ENCODE measurements around the gene GASK1A.

The GASK1A gene

DNA sequence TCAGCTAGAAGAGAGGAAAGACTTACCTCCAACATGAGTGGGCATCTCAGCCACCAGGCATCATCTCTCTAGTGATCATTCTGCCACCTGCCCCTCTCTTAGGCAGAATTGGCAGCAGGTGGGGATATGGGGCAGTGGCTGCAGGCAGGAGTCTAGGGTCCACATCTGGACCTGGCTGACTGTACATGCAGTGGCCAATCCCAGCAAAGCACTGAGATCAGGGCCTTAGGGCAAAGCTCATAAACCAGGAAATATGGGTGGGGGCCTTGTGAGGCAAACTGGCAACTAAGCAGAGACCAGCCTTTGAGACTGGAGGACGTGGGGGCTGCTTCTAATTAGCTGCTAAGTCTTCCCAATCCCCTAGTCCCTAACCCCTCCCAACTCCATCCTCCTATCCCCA lies 113.9 kb downstream of the GASK1A start:
- TF ChIP-seq, protein P1, sequence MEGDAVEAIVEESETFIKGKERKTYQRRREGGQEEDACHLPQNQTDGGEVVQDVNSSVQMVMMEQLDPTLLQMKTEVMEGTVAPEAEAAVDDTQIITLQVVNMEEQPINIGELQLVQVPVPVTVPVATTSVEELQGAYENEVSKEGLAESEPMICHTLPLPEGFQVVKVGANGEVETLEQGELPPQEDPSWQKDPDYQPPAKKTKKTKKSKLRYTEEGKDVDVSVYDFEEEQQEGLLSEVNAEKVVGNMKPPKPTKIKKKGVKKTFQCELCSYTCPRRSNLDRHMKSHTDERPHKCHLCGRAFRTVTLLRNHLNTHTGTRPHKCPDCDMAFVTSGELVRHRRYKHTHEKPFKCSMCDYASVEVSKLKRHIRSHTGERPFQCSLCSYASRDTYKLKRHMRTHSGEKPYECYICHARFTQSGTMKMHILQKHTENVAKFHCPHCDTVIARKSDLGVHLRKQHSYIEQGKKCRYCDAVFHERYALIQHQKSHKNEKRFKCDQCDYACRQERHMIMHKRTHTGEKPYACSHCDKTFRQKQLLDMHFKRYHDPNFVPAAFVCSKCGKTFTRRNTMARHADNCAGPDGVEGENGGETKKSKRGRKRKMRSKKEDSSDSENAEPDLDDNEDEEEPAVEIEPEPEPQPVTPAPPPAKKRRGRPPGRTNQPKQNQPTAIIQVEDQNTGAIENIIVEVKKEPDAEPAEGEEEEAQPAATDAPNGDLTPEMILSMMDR (conservative IDR thresholded peaks at IDR 0.05; ENCODE audit: low read length) = no peak
- no peak overlapping the region for H3K4me3 ChIP-seq (ENCODE audit: low read length)
- no peak for DNase-seq (ENCODE audit: low read depth)

- H3K4me3 ChIP-seq (ENCODE audit: low read length) = no peak overlapping the region
- DNase-seq (ENCODE audit: low read depth) = no peak
- TF ChIP-seq, protein P1 (conservative IDR thresholded peaks at IDR 0.05; ENCODE audit: low read length) = no peak
Measured at GRCh38 chr3:43093974-43094373, 114.9 kb downstream of the GASK1A start.

DNA sequence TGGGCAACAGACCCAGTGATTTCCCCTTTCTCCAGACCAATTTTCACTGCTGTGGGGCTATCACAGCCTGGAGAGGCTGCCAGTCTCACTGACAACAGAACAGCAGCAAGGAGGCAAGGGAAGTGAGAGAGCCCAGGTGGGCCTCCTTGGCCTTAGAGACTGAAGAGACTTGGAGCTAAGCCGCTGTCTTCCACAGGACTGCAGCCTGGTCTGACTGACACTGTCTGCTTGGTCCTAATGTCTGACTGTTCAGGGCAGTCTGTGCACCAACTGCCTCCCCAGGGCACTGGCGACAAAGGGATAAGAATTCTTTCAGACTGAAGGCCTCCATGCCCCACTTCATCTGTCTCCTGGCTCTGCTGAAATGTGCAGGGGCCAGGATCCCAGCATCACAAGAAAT lies 115.3 kb downstream of the GASK1A start:
- H3K4me3 ChIP-seq (ENCODE audit: low read length) = no peak overlapping the region
- DNase-seq (ENCODE audit: low read depth) = no peak
- TF ChIP-seq, protein P1 (conservative IDR thresholded peaks at IDR 0.05; ENCODE audit: low read length) = no peak

DNA sequence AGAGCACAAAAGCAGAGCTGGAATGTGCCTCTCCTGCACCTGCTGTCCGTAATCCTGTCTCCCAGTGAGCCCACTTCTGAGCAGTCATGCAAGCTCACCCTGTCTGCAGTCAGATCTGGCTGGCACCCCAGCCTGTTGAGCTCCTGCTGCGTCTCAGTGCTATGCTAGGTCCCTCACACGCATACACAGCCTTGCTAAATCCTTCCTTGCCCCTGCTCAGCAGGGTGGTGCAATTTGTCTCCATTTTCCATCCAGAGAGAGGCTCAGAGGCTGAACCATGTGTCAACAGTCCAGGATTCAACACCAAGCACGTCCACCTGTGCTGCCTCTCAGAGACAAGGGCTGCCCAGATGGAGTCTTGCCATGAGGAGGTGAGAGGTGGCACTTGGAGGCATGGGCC lies 115.7 kb downstream of the GASK1A start:
- no peak for DNase-seq (ENCODE audit: low read depth)
- TF ChIP-seq, protein P1 (conservative IDR thresholded peaks at IDR 0.05; ENCODE audit: low read length) = no peak
- H3K4me3 ChIP-seq (ENCODE audit: low read length) = no peak overlapping the region

DNA sequence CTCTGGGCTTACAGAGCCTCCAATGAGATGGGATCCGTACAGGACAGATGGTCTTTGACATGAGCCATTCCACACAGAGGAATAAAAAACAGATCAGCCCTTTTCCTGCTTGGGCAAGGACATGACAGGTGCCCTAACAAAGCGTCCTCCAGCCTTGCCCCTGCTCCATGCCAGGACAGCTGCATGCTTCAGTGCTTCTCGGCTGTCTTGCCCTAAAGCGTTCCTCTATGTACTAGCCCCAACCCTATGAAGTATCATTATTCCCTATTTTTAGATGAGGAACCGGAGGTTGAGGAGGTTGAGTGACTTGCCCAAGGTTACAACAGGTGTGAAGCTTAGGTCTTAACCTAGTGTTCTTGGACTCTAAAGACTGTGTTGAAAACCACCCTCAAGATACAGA lies 116.3 kb downstream of the GASK1A start:
- TF ChIP-seq, protein P1 (conservative IDR thresholded peaks at IDR 0.05; ENCODE audit: low read length) = no peak
- no peak for DNase-seq (ENCODE audit: low read depth)
- H3K4me3 ChIP-seq (ENCODE audit: low read length) = no peak overlapping the region

GRCh38 chr3:43096761-43097160 lies 117.7 kb downstream of the GASK1A start:
- TF ChIP-seq, protein P1 (conservative IDR thresholded peaks at IDR 0.05; ENCODE audit: low read length) = no peak
- DNase-seq (ENCODE audit: low read depth) = no peak
- no peak overlapping the region for H3K4me3 ChIP-seq (ENCODE audit: low read length)

- no peak for DNase-seq (ENCODE audit: low read depth)
- no peak overlapping the region for H3K4me3 ChIP-seq (ENCODE audit: low read length)
- TF ChIP-seq, protein P1 (conservative IDR thresholded peaks at IDR 0.05; ENCODE audit: low read length) = no peak
Measured at GRCh38 chr3:43097400-43098080, 118.4 kb downstream of the GASK1A start.
